Fibroblast of lung (primary cell): ENCODE measurements around the gene PGM3. TPM values are rescaled to one million over a fixed set of nuclear protein-coding genes. Genes with fewer than 3 reads are reported as not detected.

Experiments
- DNase-seq, 2 donors: peaks; one replicate each; pipeline versions ENCODE4 v3.0.0 to v3.0.0-alpha.2; 2010; ENCODE audit warnings: low read depth in 2 of 2
- H2AFZ ChIP-seq: 2 replicates; pipeline ENCODE4 v1.5.1; 2012; ENCODE audit warnings: low read length, control low read depth, inconsistent platforms
- H3K27ac ChIP-seq: 2 replicates; pipeline ENCODE4 v1.5.1; 2011; ENCODE audit warnings: low read length, control low read depth; ENCODE audit not compliant: insufficient read depth
- H3K27me3 ChIP-seq: 2 replicates; pipeline ENCODE4 v1.5.1; 2011; ENCODE audit warnings: mild to moderate bottlenecking, low read length; ENCODE audit not compliant: control insufficient read depth, insufficient read depth
- H3K36me3 ChIP-seq: 2 replicates; pipeline ENCODE4 v1.5.1; 2011; ENCODE audit warnings: low read length; ENCODE audit not compliant: control insufficient read depth, insufficient read depth
- H3K4me1 ChIP-seq: 2 replicates; pipeline ENCODE4 v1.5.1; 2011; ENCODE audit warnings: low read length; ENCODE audit not compliant: control insufficient read depth, insufficient read depth; ENCODE audit errors: extremely low read depth
- H3K4me2 ChIP-seq: 2 replicates; pipeline ENCODE4 v1.5.1; 2011; ENCODE audit warnings: low read length, control low read depth; ENCODE audit not compliant: insufficient read depth; ENCODE audit errors: extremely low read depth
- H3K4me3 ChIP-seq, 4 experiments: fragments of 200-600 bp in 1 of 4; sonication (generic) in 1 of 4; replicated peaks in 1 of 4; 2 replicates each; pipeline ENCODE4 v1.5.1; 2011 to 2016; ENCODE audit warnings: low read length in 4 of 4, low read depth in 3 of 4, mild to moderate bottlenecking in 3 of 4, control low read depth in 2 of 4, inconsistent platforms in 1 of 4, mixed read lengths in 1 of 4; ENCODE audit not compliant: insufficient read depth in 1 of 4; ENCODE audit errors: control extremely low read depth in 1 of 4
- H3K79me2 ChIP-seq: 2 replicates; pipeline ENCODE4 v1.5.1; 2012; ENCODE audit warnings: mild to moderate bottlenecking, low read length, inconsistent platforms; ENCODE audit not compliant: control insufficient read depth, insufficient read depth
- H3K9ac ChIP-seq: 2 replicates; pipeline ENCODE4 v1.5.1; 2011; ENCODE audit warnings: mild to moderate bottlenecking, low read length, control low read depth; ENCODE audit not compliant: insufficient read depth
- H3K9me3 ChIP-seq: 2 replicates; pipeline ENCODE4 v1.5.1; 2012; ENCODE audit warnings: low read depth, low read length; ENCODE audit not compliant: control insufficient read depth, insufficient read depth
- H4K20me1 ChIP-seq: 2 replicates; pipeline ENCODE4 v1.5.1; 2011; ENCODE audit warnings: low read length; ENCODE audit not compliant: control insufficient read depth, insufficient read depth; ENCODE audit errors: extremely low read depth
- CTCF ChIP-seq, 2 donors: IDR thresholded peaks in 1 of 2; conservative IDR thresholded peaks in 1 of 2; 1 replicate in 1 of 2; 2 replicates in 1 of 2; pipeline ENCODE4 v1.5.1; 2011 to 2012; ENCODE audit warnings: low read length in 2 of 2, control low read depth in 1 of 2, inconsistent platforms in 1 of 2, low read depth in 1 of 2, mild to moderate bottlenecking in 1 of 2
- EZH2 ChIP-seq: IDR thresholded peaks from 2 replicates; pipeline ENCODE4 v1.5.1; 2012; ENCODE audit warnings: low read length, control low read depth, mild to moderate bottlenecking; ENCODE audit errors: missing control alignments
- polyA plus RNA-seq, 2 donors: library from polyadenylated mRNA; depleted of rRNA in 1 of 2; stranded (reverse) in 1 of 2; unstranded in 1 of 2; fragments of >200 nt; gene quantifications; 2 replicates each; pipeline ENCODE4 v1.2.1, GENCODE V29; 2011 to 2012; ENCODE audit warnings: missing spikeins in 1 of 2
- total RNA-seq: library from RNA; depleted of rRNA; stranded (reverse); fragments of >200 nt; gene quantifications from 2 replicates; pipeline ENCODE4 v1.2.1, GENCODE V29; 2014

Gene PGM3
- total and polyA plus RNA-seq, 2 donors (not counting 1 experiment from before 2014, with no cell fraction given), result 69.2 to 107 TPM

- H3K27ac ChIP-seq, result no peak overlapping the region
- H4K20me1 ChIP-seq, result no peaks in the 10 kb centered on the region
- H3K79me2 ChIP-seq, result no peaks in the 10 kb centered on the region
- H3K9ac ChIP-seq, result no peak overlapping the region
- DNase-seq, result no peak
- TF ChIP-seq EZH2, result no peak
- TF ChIP-seq CTCF (conservative IDR thresholded peaks at IDR 0.05 in 1 of 2, IDR thresholded peaks at IDR 0.05 in 1 of 2; ENCODE audit: low read depth in 1 of 2, low read length in 2 of 2), result no peak
- H3K9me3 ChIP-seq, result no peaks in the 10 kb centered on the region
- H3K27me3 ChIP-seq, result no peaks in the 10 kb centered on the region
- H3K36me3 ChIP-seq, result peaks cover 3% of the 10 kb centered on the region
- H3K4me1 ChIP-seq, result no peaks in the 10 kb centered on the region
- H2AFZ ChIP-seq, result no peak overlapping the region
- H3K4me2 ChIP-seq, result no peak overlapping the region
- H3K4me3 ChIP-seq, result no peak overlapping the region
Observed at GRCh38 chr6:83138758-83139157, 54.3 kb downstream of the PGM3 start.

- TF ChIP-seq CTCF (conservative IDR thresholded peaks at IDR 0.05 in 1 of 2, IDR thresholded peaks at IDR 0.05 in 1 of 2; ENCODE audit: low read depth in 1 of 2, low read length in 2 of 2) (no peak), EZH2 (no peak)
- H3K27me3 ChIP-seq, result no peaks in the 10 kb centered on the region
- H4K20me1 ChIP-seq, result no peaks in the 10 kb centered on the region
- H2AFZ ChIP-seq, result no peak overlapping the region
- H3K79me2 ChIP-seq, result no peaks in the 10 kb centered on the region
- H3K4me1 ChIP-seq, result no peaks in the 10 kb centered on the region
- H3K9me3 ChIP-seq, result no peaks in the 10 kb centered on the region
- no peak overlapping the region for H3K27ac ChIP-seq
- no peak for DNase-seq
- no peak overlapping the region for H3K4me2 ChIP-seq
- H3K36me3 ChIP-seq, result peaks cover 3% of the 10 kb centered on the region
- H3K9ac ChIP-seq, result no peak overlapping the region
- no peak overlapping the region for H3K4me3 ChIP-seq
Observed at GRCh38 chr6:83138118-83138722, 54.8 kb downstream of the PGM3 start.

- Histone ChIP-seq H3K27ac (no peak overlapping the region), H3K36me3 (no peaks in the 10 kb centered on the region), H3K9ac (no peak overlapping the region), H3K4me1 (peaks cover 2% of the 10 kb centered on the region), H4K20me1 (no peaks in the 10 kb centered on the region), H3K9me3 (no peaks in the 10 kb centered on the region), H3K79me2 (no peaks in the 10 kb centered on the region), H2AFZ (no peak overlapping the region), H3K4me2 (no peak overlapping the region), H3K27me3 (no peaks in the 10 kb centered on the region), H3K4me3 (no peak overlapping the region)
- DNase-seq, result no peak
- no peak for TF ChIP-seq CTCF (conservative IDR thresholded peaks at IDR 0.05 in 1 of 2, IDR thresholded peaks at IDR 0.05 in 1 of 2; ENCODE audit: low read depth in 1 of 2, low read length in 2 of 2)
- no peak for TF ChIP-seq EZH2
Observed at GRCh38 chr6:83132121-83132520, 60.9 kb downstream of the PGM3 start.
